Measurements from ENCODE around the gene POLA2. TPM values are rescaled to one million over a fixed set of nuclear protein-coding genes. Genes with fewer than 3 reads are reported as not detected.

Gene POLA2
- total and polyA plus RNA-seq, 9 of the 15 experiments (the other 6 are each of a cell fraction or from before 2014, with no cell fraction given), result 2.7 to 134 (median 44.4) TPM

DNA sequence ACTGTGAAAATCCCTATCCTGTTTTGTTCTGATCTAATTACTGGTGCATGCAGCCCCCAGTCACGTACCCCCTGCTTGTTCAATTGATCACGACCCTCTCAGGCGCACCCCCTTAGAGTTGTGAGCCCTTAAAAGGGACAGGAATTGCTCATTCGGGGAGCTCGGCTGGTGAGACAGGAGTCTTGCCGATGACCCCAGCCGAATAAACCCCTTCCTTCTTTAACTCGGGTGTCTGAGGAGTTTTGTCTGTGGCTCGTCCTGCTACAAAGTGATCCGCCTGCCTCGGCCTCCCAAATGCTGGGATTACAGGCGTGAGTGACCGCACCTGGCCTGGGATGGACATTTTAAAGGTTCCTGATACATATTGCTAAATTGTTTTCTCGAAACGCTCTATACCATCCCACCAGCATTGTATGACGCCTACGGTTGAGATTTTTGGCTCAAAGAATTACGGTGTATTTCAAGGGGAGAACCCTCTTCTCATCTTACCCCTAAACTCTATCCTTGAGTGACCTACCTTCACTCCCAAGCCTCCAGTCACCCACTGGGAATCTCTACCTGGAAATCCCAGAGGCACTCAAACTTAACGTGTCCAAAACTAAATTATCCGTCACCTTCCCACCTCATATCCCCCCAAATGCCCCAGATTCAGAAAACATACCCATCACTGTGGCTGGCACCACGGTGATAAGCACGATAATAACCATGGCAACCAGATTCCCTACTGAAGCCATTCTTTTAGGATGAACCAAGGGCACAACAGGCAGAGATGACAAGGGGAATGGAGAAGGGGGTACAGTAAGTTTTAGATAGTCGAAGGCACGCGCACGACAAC, 789 bp upstream of the POLA2 start (continued):
- TF ChIP-seq JUND (IDR thresholded peaks at IDR 0.05; ENCODE audit: borderline replicate concordance, low read depth, low read length) (no peak), JUND (tag; IDR thresholded peaks at IDR 0.05; ENCODE audit: borderline replicate concordance, low read depth, low read length) (no peak), NFE2L1 (tag; IDR thresholded peaks at IDR 0.05; ENCODE audit: borderline replicate concordance, low read depth) (no peak), POLR2B (IDR thresholded peaks at IDR 0.05; ENCODE audit: low read depth, partially characterized antibody) (no peak), ZNF316 (IDR thresholded peaks at IDR 0.05) (no peak), HMGN3 (IDR thresholded peaks at IDR 0.05; ENCODE audit: borderline replicate concordance, extremely low read depth, insufficient read length, low read depth, low read length) (no peak)
- TF ChIP-seq, protein P1, sequence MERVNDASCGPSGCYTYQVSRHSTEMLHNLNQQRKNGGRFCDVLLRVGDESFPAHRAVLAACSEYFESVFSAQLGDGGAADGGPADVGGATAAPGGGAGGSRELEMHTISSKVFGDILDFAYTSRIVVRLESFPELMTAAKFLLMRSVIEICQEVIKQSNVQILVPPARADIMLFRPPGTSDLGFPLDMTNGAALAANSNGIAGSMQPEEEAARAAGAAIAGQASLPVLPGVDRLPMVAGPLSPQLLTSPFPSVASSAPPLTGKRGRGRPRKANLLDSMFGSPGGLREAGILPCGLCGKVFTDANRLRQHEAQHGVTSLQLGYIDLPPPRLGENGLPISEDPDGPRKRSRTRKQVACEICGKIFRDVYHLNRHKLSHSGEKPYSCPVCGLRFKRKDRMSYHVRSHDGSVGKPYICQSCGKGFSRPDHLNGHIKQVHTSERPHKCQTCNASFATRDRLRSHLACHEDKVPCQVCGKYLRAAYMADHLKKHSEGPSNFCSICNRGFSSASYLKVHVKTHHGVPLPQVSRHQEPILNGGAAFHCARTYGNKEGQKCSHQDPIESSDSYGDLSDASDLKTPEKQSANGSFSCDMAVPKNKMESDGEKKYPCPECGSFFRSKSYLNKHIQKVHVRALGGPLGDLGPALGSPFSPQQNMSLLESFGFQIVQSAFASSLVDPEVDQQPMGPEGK (CRISPR knock-in tag; IDR thresholded peaks at IDR 0.05; ENCODE audit: borderline replicate concordance), result no peak
- TF ChIP-seq, protein P2, sequence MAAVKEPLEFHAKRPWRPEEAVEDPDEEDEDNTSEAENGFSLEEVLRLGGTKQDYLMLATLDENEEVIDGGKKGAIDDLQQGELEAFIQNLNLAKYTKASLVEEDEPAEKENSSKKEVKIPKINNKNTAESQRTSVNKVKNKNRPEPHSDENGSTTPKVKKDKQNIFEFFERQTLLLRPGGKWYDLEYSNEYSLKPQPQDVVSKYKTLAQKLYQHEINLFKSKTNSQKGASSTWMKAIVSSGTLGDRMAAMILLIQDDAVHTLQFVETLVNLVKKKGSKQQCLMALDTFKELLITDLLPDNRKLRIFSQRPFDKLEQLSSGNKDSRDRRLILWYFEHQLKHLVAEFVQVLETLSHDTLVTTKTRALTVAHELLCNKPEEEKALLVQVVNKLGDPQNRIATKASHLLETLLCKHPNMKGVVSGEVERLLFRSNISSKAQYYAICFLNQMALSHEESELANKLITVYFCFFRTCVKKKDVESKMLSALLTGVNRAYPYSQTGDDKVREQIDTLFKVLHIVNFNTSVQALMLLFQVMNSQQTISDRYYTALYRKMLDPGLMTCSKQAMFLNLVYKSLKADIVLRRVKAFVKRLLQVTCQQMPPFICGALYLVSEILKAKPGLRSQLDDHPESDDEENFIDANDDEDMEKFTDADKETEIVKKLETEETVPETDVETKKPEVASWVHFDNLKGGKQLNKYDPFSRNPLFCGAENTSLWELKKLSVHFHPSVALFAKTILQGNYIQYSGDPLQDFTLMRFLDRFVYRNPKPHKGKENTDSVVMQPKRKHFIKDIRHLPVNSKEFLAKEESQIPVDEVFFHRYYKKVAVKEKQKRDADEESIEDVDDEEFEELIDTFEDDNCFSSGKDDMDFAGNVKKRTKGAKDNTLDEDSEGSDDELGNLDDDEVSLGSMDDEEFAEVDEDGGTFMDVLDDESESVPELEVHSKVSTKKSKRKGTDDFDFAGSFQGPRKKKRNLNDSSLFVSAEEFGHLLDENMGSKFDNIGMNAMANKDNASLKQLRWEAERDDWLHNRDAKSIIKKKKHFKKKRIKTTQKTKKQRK (IDR thresholded peaks at IDR 0.05; ENCODE audit: borderline replicate concordance, low read depth, low read length), result no peak
- TF ChIP-seq, protein P3, sequence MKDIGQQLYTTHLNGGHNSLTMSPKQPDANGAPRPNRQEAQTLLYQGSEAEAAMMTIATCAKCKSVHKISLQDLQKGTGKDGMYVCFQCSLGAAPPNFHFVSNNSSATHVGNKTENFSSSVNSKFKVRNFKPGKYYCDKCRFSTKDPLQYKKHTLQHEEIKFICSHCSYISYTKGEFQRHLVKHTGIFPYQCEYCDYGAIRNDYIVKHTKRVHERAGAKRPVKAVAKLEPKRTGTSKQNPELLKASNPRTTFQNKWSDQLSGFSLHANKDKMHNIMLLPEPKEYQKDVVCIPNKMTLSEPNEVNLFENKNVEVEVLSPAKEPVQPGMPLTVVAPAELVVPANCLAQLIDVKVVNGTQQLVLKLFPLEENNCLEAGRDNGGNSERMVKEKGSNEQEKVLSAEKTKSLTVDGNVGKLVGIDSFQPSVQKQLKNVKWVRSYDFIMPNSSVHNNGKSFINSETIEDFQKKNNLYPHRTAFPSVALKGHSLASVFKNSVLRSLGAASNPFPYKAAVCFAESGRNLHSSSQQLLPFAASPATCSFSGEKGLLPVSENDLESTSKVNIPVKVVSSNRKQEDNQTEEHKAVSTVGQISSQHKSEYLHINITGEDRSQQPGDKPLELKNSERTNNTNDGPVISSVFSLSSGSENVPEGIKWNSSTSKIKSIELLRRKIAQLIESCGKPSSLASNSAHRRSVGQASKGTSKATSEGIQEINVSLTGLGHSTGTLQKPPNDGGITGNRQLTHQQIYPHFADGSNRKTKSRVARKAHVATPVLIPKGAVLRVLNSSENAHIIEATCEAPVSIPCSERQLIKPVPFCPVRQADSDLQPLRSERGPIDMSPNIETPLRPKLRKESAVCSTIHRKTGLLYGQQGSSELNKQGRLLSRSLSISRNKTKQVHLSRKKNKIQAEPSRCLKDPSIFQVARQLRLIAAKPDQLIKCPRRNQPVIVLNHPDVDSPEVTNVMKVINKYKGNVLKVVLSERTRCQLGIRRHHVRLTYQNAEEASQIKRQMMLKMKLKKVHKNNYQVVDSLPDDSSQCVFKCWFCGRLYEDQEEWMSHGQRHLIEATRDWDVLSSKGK (CRISPR knock-in tag; IDR thresholded peaks at IDR 0.05), result no peak
